Measurements from ENCODE around the gene ACACA. TPM values are rescaled to one million over a fixed set of nuclear protein-coding genes. Genes with fewer than 3 reads are reported as not detected.

Gene ACACA
- total RNA-seq, 1 donor from 2014 or later: 145 TPM

GRCh38 chr17:37069087-37069486 lies 337.5 kb downstream of the ACACA start:
- H3K27me3 Mint-ChIP-seq (ENCODE audit: unreplicated experiment): peaks cover 2% of the 10 kb centered on the region
- no peak overlapping the region for H3K27ac Mint-ChIP-seq (ENCODE audit: unreplicated experiment)
- no peak for DNase-seq
- H3K36me3 Mint-ChIP-seq (ENCODE audit: unreplicated experiment): no peaks in the 10 kb centered on the region
- H3K9me3 Mint-ChIP-seq (ENCODE audit: unreplicated experiment): no peaks in the 10 kb centered on the region
- H3K4me3 Mint-ChIP-seq (ENCODE audit: unreplicated experiment): no peak overlapping the region
- no peak for TF ChIP-seq CTCF (IDR thresholded peaks at IDR 0.05; ENCODE audit: partially characterized antibody, unreplicated experiment)
- H3K4me1 Mint-ChIP-seq (ENCODE audit: low read depth, unreplicated experiment): peaks cover 27% of the 10 kb centered on the region

GRCh38 chr17:37068266-37068665 lies 338.4 kb downstream of the ACACA start:
- no peak for DNase-seq
- peaks cover 2% of the 10 kb centered on the region for H3K27me3 Mint-ChIP-seq (ENCODE audit: unreplicated experiment)
- no peaks in the 10 kb centered on the region for H3K36me3 Mint-ChIP-seq (ENCODE audit: unreplicated experiment)
- peak overlapping the region; percentile 52 for H3K4me3 Mint-ChIP-seq (ENCODE audit: unreplicated experiment)
- TF ChIP-seq CTCF (IDR thresholded peaks at IDR 0.05; ENCODE audit: partially characterized antibody, unreplicated experiment): no peak
- no peaks in the 10 kb centered on the region for H3K9me3 Mint-ChIP-seq (ENCODE audit: unreplicated experiment)
- no peak overlapping the region for H3K27ac Mint-ChIP-seq (ENCODE audit: unreplicated experiment)
- H3K4me1 Mint-ChIP-seq (ENCODE audit: low read depth, unreplicated experiment): peaks cover 29% of the 10 kb centered on the region

- no peak for TF ChIP-seq CTCF (IDR thresholded peaks at IDR 0.05; ENCODE audit: partially characterized antibody, unreplicated experiment)
- Mint-ChIP-seq H3K9me3 (ENCODE audit: unreplicated experiment) (no peaks in the 10 kb centered on the region), H3K27me3 (ENCODE audit: unreplicated experiment) (peaks cover 2% of the 10 kb centered on the region), H3K4me3 (ENCODE audit: unreplicated experiment) (no peak overlapping the region), H3K36me3 (ENCODE audit: unreplicated experiment) (no peaks in the 10 kb centered on the region), H3K27ac (ENCODE audit: unreplicated experiment) (no peak overlapping the region), H3K4me1 (ENCODE audit: low read depth, unreplicated experiment) (peaks cover 29% of the 10 kb centered on the region)
- no peak for DNase-seq
These were observed 339.0 kb downstream of the ACACA start for GRCh38 chr17:37067555-37068111.

- DNase-seq: no peak
- Mint-ChIP-seq H3K9me3 (ENCODE audit: unreplicated experiment) (peaks cover 6% of the 10 kb centered on the region), H3K27me3 (ENCODE audit: unreplicated experiment) (peaks cover 2% of the 10 kb centered on the region), H3K4me3 (ENCODE audit: unreplicated experiment) (no peak overlapping the region), H3K36me3 (ENCODE audit: unreplicated experiment) (no peaks in the 10 kb centered on the region), H3K27ac (ENCODE audit: unreplicated experiment) (no peak overlapping the region), H3K4me1 (ENCODE audit: low read depth, unreplicated experiment) (peaks cover 37% of the 10 kb centered on the region)
- no peak for TF ChIP-seq CTCF (IDR thresholded peaks at IDR 0.05; ENCODE audit: partially characterized antibody, unreplicated experiment)
These were observed 340.0 kb downstream of the ACACA start for GRCh38 chr17:37066322-37067255.
